H9 (cell line): Measurements from ENCODE around the gene APBA3. TPM values are rescaled to one million over a fixed set of nuclear protein-coding genes. Genes with fewer than 3 reads are reported as not detected.

Experiments
- DNase-seq: peaks from one replicate; pipeline ENCODE4 v3.0.0-alpha.2; 2017
- H2AFZ ChIP-seq: one replicate; pipeline ENCODE4 v1.6.1; 2013; ENCODE audit warnings: mild to moderate bottlenecking, low read length, control low read depth, moderate library complexity
- H2AK5ac ChIP-seq: 2 replicates; pipeline ENCODE4 v1.6.1; 2013; ENCODE audit warnings: low read length, control low read depth, mixed read lengths; ENCODE audit not compliant: insufficient read length
- H2BK120ac ChIP-seq: one replicate; pipeline ENCODE4 v1.6.1; 2013; ENCODE audit warnings: low read depth, mild to moderate bottlenecking, low read length, control low read depth, inconsistent platforms; ENCODE audit not compliant: poor library complexity, severe bottlenecking
- H2BK12ac ChIP-seq: 2 replicates; pipeline ENCODE4 v1.6.1; 2013; ENCODE audit warnings: low read length, control low read depth, mixed read lengths, low read depth; ENCODE audit not compliant: insufficient read length
- H2BK15ac ChIP-seq: 2 replicates; pipeline ENCODE4 v1.6.1; 2013; ENCODE audit warnings: low read depth, low read length, control low read depth
- H2BK20ac ChIP-seq: one replicate; pipeline ENCODE4 v1.6.1; 2013; ENCODE audit warnings: low read depth, mild to moderate bottlenecking, low read length, control low read depth, inconsistent platforms; ENCODE audit not compliant: poor library complexity, severe bottlenecking
- H2BK5ac ChIP-seq: 2 replicates; pipeline ENCODE4 v1.6.1; 2013; ENCODE audit warnings: low read length, control low read depth, mixed read lengths; ENCODE audit not compliant: insufficient read length
- H3K14ac ChIP-seq: 2 replicates; pipeline ENCODE4 v1.6.1; 2013; ENCODE audit warnings: low read length, control low read depth; ENCODE audit not compliant: insufficient read depth
- H3K18ac ChIP-seq: 2 replicates; pipeline ENCODE4 v1.6.1; 2013; ENCODE audit warnings: low read depth, mild to moderate bottlenecking, mixed read lengths, low read length, control low read depth; ENCODE audit not compliant: insufficient read length
- H3K23ac ChIP-seq: 2 replicates; pipeline ENCODE4 v1.6.1; 2013; ENCODE audit warnings: low read length, control low read depth, mixed read lengths, low read depth; ENCODE audit not compliant: insufficient read length
- H3K23me2 ChIP-seq: 2 replicates; pipeline ENCODE4 v1.6.1; 2013; ENCODE audit warnings: low read depth, mild to moderate bottlenecking, mixed read lengths, low read length, control low read depth; ENCODE audit not compliant: insufficient read length, poor library complexity, severe bottlenecking
- H3K27ac ChIP-seq: 2 replicates; pipeline ENCODE4 v1.5.1; 2013; ENCODE audit warnings: low read length, control low read depth, mixed read lengths, low read depth; ENCODE audit not compliant: insufficient read length
- H3K27me3 ChIP-seq: 2 replicates; pipeline ENCODE4 v1.6.1; 2013; ENCODE audit warnings: low read length, control low read depth, inconsistent platforms; ENCODE audit not compliant: insufficient read depth
- H3K4ac ChIP-seq: 2 replicates; pipeline ENCODE4 v1.6.1; 2013; ENCODE audit warnings: low read depth, mild to moderate bottlenecking, control low read depth, inconsistent platforms, low read length, moderate library complexity
- H3K4me1 ChIP-seq: 2 replicates; pipeline ENCODE4 v1.6.1; 2013; ENCODE audit warnings: low read length, control low read depth, inconsistent platforms; ENCODE audit not compliant: insufficient read depth
- H3K4me2 ChIP-seq: 2 replicates; pipeline ENCODE4 v1.6.1; 2013; ENCODE audit warnings: low read length, control low read depth, mixed read lengths; ENCODE audit not compliant: insufficient read length, insufficient read depth
- H3K56ac ChIP-seq: 2 replicates; pipeline ENCODE4 v1.6.1; 2013; ENCODE audit warnings: low read depth, mild to moderate bottlenecking, mixed read lengths, low read length, control low read depth; ENCODE audit not compliant: insufficient read length
- H3K79me1 ChIP-seq: 2 replicates; pipeline ENCODE4 v1.6.1; 2013; ENCODE audit warnings: low read depth, mild to moderate bottlenecking, moderate library complexity, low read length, control low read depth, inconsistent platforms; ENCODE audit not compliant: insufficient read depth, poor library complexity, severe bottlenecking
- H3K79me2 ChIP-seq: 2 replicates; pipeline ENCODE4 v1.6.1; 2013; ENCODE audit warnings: low read length, control low read depth, inconsistent platforms; ENCODE audit not compliant: insufficient read depth
- H3K9ac ChIP-seq: 2 replicates; pipeline ENCODE4 v1.6.1; 2013; ENCODE audit warnings: low read length, control low read depth, mixed read lengths; ENCODE audit not compliant: insufficient read length; ENCODE audit errors: extremely low read depth
- H3K9me3 ChIP-seq: one replicate; pipeline ENCODE4 v1.6.1; 2013; ENCODE audit warnings: low read depth, low read length, inconsistent platforms; ENCODE audit not compliant: control insufficient read depth
- H3T11ph ChIP-seq: one replicate; pipeline ENCODE4 v1.6.1; 2013; ENCODE audit warnings: mild to moderate bottlenecking, low read length, control low read depth, inconsistent platforms
- H4K20me1 ChIP-seq: one replicate; pipeline ENCODE4 v1.6.1; 2013; ENCODE audit not compliant: control insufficient read depth, insufficient read length, insufficient read depth
- H4K5ac ChIP-seq: 2 replicates; pipeline ENCODE4 v1.6.1; 2013; ENCODE audit warnings: low read depth, mild to moderate bottlenecking, mixed read lengths, low read length, control low read depth; ENCODE audit not compliant: insufficient read length
- H4K8ac ChIP-seq: replicated peaks from 2 replicates; pipeline ENCODE4 v1.6.1; 2013; ENCODE audit warnings: low read length, control low read depth, mixed read lengths, low read depth; ENCODE audit not compliant: insufficient read length
- H4K91ac ChIP-seq: 2 replicates; pipeline ENCODE4 v1.6.1; 2013; ENCODE audit warnings: low read depth, mild to moderate bottlenecking, moderate library complexity, mixed read lengths, low read length, control low read depth; ENCODE audit not compliant: insufficient read length
- H3K27ac Mint-ChIP-seq, 3 experiments: 2 replicates in 2 of 3; 3 replicates in 1 of 3; pipeline ENCODE4 v1.8.0; 2020 to 2021; ENCODE audit warnings: mixed read lengths in 3 of 3, mild to moderate bottlenecking in 1 of 3, moderate library complexity in 1 of 3
- H3K27me3 Mint-ChIP-seq: 2 replicates; pipeline ENCODE4 v1.8.0; 2021; ENCODE audit warnings: low read depth, mild to moderate bottlenecking, moderate library complexity, mixed read lengths
- H3K36me3 Mint-ChIP-seq, 3 experiments: 2 replicates in 2 of 3; 3 replicates in 1 of 3; pipeline ENCODE4 v1.8.0; 2020 to 2021; ENCODE audit warnings: low read depth in 3 of 3, mixed read lengths in 3 of 3; ENCODE audit not compliant: insufficient read depth in 1 of 3
- H3K4me1 Mint-ChIP-seq, 2 experiments: 2 replicates each; pipeline ENCODE4 v1.8.0; 2020; ENCODE audit warnings: mixed read lengths in 2 of 2
- H3K4me3 Mint-ChIP-seq, 2 experiments: 2 replicates in 1 of 2; 3 replicates in 1 of 2; pipeline ENCODE4 v1.8.0; 2020 to 2021; ENCODE audit warnings: mild to moderate bottlenecking in 2 of 2, mixed read lengths in 2 of 2, moderate library complexity in 1 of 2
- H3K9me3 Mint-ChIP-seq, 2 experiments: 2 replicates in 1 of 2; 3 replicates in 1 of 2; pipeline ENCODE4 v1.8.0; 2020; ENCODE audit warnings: mild to moderate bottlenecking in 2 of 2, mixed read lengths in 2 of 2, moderate library complexity in 1 of 2
- CTCF ChIP-seq: fragments of 200-600 bp; sonication (generic); conservative IDR thresholded peaks from 3 replicates; pipeline ENCODE4 v1.8.0; 2021; ENCODE audit warnings: antibody characterized with exemption, mild to moderate bottlenecking
- WGBS: extraction: QIAGEN DNeasy Blood & Tissue Kit; methylation state at CpG from one replicate; pipeline ENCODE4 v1.1.7; 2013; ENCODE audit warnings: missing lambda C conversion rate, low lambda C conversion rate, mixed read lengths; ENCODE audit not compliant: insufficient read length; ENCODE audit errors: extremely low coverage; 5-methylcytosine and 5-hydroxymethylcytosine counted together
- total RNA-seq: library from RNA; stranded (reverse); gene quantifications from 2 replicates; pipeline ENCODE4 v1.2.1, GENCODE V29; 2021

Gene APBA3
- total RNA-seq, 1 experiment from 2014 or later, result 21.8 TPM

- Mint-ChIP-seq H3K36me3 (peaks cover 3 to 25% (median 23%) of the 10 kb centered on the region in 3 experiments; a peak in 6 of 7 replicates), H3K4me3 (no peak overlapping the region), H3K9me3 (no peaks in the 10 kb centered on the region), H3K27ac (no peak overlapping the region), H3K4me1 (no peaks in the 10 kb centered on the region), H3K27me3 (no peaks in the 10 kb centered on the region)
- no peak overlapping the region for H2BK20ac ChIP-seq
- no peak overlapping the region for H3K9ac ChIP-seq
- no peak overlapping the region for H3K4ac ChIP-seq
- no peak overlapping the region for H3T11ph ChIP-seq
- no peaks in the 10 kb centered on the region for H3K79me1 ChIP-seq
- no peaks in the 10 kb centered on the region for H3K4me1 ChIP-seq
- H2BK120ac ChIP-seq, result no peak overlapping the region
- H3K4me2 ChIP-seq, result no peak overlapping the region
- no peak overlapping the region for H2BK12ac ChIP-seq
- no peak overlapping the region for H4K91ac ChIP-seq
- H3K23me2 ChIP-seq, result no peaks in the 10 kb centered on the region
- no peaks in the 10 kb centered on the region for H3K27me3 ChIP-seq
- H4K5ac ChIP-seq, result no peak overlapping the region
- no peaks in the 10 kb centered on the region for H3K9me3 ChIP-seq
- no peak overlapping the region for H3K27ac ChIP-seq
- no peak overlapping the region for H2BK5ac ChIP-seq
- no peaks in the 10 kb centered on the region for H4K20me1 ChIP-seq
- DNase-seq, result no peak
- no peak overlapping the region for H4K8ac ChIP-seq
- H3K18ac ChIP-seq, result no peak overlapping the region
- H2BK15ac ChIP-seq, result no peak overlapping the region
- no peak overlapping the region for H3K23ac ChIP-seq
- no peak for TF ChIP-seq CTCF
- H3K79me2 ChIP-seq, result no peaks in the 10 kb centered on the region
- no peak overlapping the region for H3K14ac ChIP-seq
- no peak overlapping the region for H2AK5ac ChIP-seq
- no CpG with 5 or more reads among the region's 8 CpGs for WGBS
- no peak overlapping the region for H2AFZ ChIP-seq
- H3K56ac ChIP-seq, result no peak overlapping the region
Observed at GRCh38 chr19:3748965-3749364, 12.5 kb downstream of the APBA3 start.
